ENCODE data around the gene TMA7B. TPM values are rescaled to one million over a fixed set of nuclear protein-coding genes. Genes with fewer than 3 reads are reported as not detected.

Gene TMA7B
- total and polyA plus RNA-seq, 2 donors, result 3.3 to 4.8 TPM

DNA sequence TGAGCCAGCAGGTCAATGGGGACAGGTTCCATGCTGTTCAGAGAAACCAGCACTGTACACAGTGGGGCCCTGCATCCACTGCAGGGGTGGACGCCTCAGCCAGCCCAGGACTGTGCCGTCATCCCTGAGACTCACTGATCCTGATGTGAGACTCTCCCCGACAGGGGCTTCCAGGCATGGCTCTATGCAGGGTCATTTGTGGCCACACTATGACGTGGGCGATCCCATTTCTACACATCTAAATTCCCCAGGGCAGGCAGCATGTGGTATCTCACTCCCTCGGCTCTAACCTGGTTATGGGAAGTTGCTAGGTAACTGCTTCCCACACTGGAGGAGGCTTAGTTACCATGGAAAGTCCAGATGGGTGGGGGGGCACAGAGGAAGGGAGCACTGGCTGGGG, 20.4 kb downstream of the TMA7B start:
- no peaks in the 10 kb centered on the region for H3K27me3 ChIP-seq (ENCODE audit: control insufficient read depth in 2 of 2, insufficient read depth in 1 of 2, low read length in 1 of 2)
- H3K36me3 ChIP-seq (ENCODE audit: control insufficient read depth in 2 of 2, insufficient read depth in 2 of 2, low read length in 1 of 2), result peaks cover 8 to 16% of the 10 kb centered on the region in 2 donors
- DNase-seq (ENCODE audit: low read depth in 6 of 9, low spot score in 9 of 9), result no peak
- WGBS, result 93% methylated on average over 6 of the region's 6 CpGs
- H3K4me1 ChIP-seq (ENCODE audit: control insufficient read depth in 2 of 2, insufficient read depth in 2 of 2, low read length in 2 of 2), result peaks cover 16 to 49% of the 10 kb centered on the region in 2 donors
- H3K4me3 ChIP-seq (ENCODE audit: low read length in 2 of 2), result no peak overlapping the region
- no peak overlapping the region for H3K27ac ChIP-seq (ENCODE audit: low read depth in 1 of 2, low read length in 1 of 2)
- H3K9me3 ChIP-seq (ENCODE audit: control insufficient read depth in 2 of 2, insufficient read depth in 1 of 2, low read length in 1 of 2), result peaks cover 0 to 5% of the 10 kb centered on the region in 2 donors

GRCh38 chr22:39983346-39983745, 23.1 kb downstream of the TMA7B start:
- peaks cover 0 to 5% of the 10 kb centered on the region in 2 donors for H3K9me3 ChIP-seq (ENCODE audit: control insufficient read depth in 2 of 2, insufficient read depth in 1 of 2, low read length in 1 of 2)
- H3K27me3 ChIP-seq (ENCODE audit: control insufficient read depth in 2 of 2, insufficient read depth in 1 of 2, low read length in 1 of 2), result no peaks in the 10 kb centered on the region
- no peak overlapping the region for H3K27ac ChIP-seq (ENCODE audit: low read depth in 1 of 2, low read length in 1 of 2)
- no peaks in the 10 kb centered on the region for H3K36me3 ChIP-seq (ENCODE audit: control insufficient read depth in 2 of 2, insufficient read depth in 2 of 2, low read length in 1 of 2)
- H3K4me3 ChIP-seq (ENCODE audit: low read length in 2 of 2), result no peak overlapping the region
- no peak for DNase-seq (ENCODE audit: low read depth in 6 of 9, low spot score in 9 of 9)
- H3K4me1 ChIP-seq (ENCODE audit: control insufficient read depth in 2 of 2, insufficient read depth in 2 of 2, low read length in 2 of 2), result peaks cover 20 to 55% of the 10 kb centered on the region in 2 donors
- 97% methylated on average over 4 of the region's 4 CpGs for WGBS

DNA sequence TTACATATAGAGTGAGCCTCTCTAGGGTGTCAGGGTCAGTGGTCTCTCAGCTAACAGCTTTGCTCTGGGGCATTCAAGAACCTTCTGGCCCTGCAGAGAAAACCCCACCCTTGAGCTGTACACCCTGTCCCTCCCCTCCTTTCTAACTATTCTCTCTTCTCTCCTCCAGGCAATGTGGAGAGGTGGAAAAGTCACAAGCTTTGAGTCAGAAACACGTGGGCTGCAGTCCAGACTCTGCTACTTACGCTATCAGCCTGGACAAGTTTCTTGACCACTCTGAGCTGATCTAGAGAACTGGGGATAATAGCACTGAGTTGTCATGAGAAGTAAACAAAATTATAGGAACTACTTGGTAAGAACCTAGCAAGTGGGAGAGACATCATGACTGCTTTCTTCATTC, 23.8 kb downstream of the TMA7B start:
- DNase-seq (ENCODE audit: low read depth in 6 of 9, low spot score in 9 of 9), result no peak
- peaks cover 20 to 52% of the 10 kb centered on the region in 2 donors for H3K4me1 ChIP-seq (ENCODE audit: control insufficient read depth in 2 of 2, insufficient read depth in 2 of 2, low read length in 2 of 2)
- no peak overlapping the region for H3K27ac ChIP-seq (ENCODE audit: low read depth in 1 of 2, low read length in 1 of 2)
- peaks cover 0 to 2% of the 10 kb centered on the region in 2 donors for H3K27me3 ChIP-seq (ENCODE audit: control insufficient read depth in 2 of 2, insufficient read depth in 1 of 2, low read length in 1 of 2)
- peaks cover 0 to 5% of the 10 kb centered on the region in 2 donors for H3K9me3 ChIP-seq (ENCODE audit: control insufficient read depth in 2 of 2, insufficient read depth in 1 of 2, low read length in 1 of 2)
- WGBS, result 93% methylated on average over 2 of the region's 2 CpGs
- no peak overlapping the region for H3K4me3 ChIP-seq (ENCODE audit: low read length in 2 of 2)
- H3K36me3 ChIP-seq (ENCODE audit: control insufficient read depth in 2 of 2, insufficient read depth in 2 of 2, low read length in 1 of 2), result no peaks in the 10 kb centered on the region

DNA sequence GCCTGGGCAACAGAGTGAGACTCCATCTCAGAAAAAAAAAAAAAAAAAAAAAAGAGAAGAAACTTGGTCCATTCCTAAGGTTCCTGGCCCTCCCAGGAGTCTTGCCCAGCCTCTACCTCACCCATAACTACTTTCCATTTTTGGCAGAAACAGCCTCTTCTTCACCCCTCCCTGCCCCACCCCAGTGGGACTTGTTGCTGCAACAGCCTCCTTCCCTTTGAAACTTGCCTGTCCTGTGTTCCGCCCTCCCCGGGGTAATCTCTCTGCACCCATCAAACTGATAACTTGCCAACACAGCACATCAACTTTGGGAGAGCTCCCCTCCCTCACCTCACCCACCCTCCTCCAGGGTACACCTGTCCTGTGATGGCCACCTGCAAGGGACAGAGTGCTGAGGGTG, 24.5 kb downstream of the TMA7B start:
- peaks cover 20 to 46% of the 10 kb centered on the region in 2 donors for H3K4me1 ChIP-seq (ENCODE audit: control insufficient read depth in 2 of 2, insufficient read depth in 2 of 2, low read length in 2 of 2)
- peaks cover 0 to 5% of the 10 kb centered on the region in 2 donors for H3K9me3 ChIP-seq (ENCODE audit: control insufficient read depth in 2 of 2, insufficient read depth in 1 of 2, low read length in 1 of 2)
- H3K36me3 ChIP-seq (ENCODE audit: control insufficient read depth in 2 of 2, insufficient read depth in 2 of 2, low read length in 1 of 2), result no peaks in the 10 kb centered on the region
- 90% methylated on average over 2 of the region's 2 CpGs for WGBS
- H3K27me3 ChIP-seq (ENCODE audit: control insufficient read depth in 2 of 2, insufficient read depth in 1 of 2, low read length in 1 of 2), result peaks cover 0 to 3% of the 10 kb centered on the region in 2 donors
- peak overlapping the region in 1 of 2 donors; percentile 93 for H3K27ac ChIP-seq (ENCODE audit: low read depth in 1 of 2, low read length in 1 of 2)
- DNase-seq (ENCODE audit: low read depth in 6 of 9, low spot score in 9 of 9), result no peak
- H3K4me3 ChIP-seq (ENCODE audit: low read length in 2 of 2), result no peak overlapping the region

GRCh38 chr22:39985383-39986035, 25.3 kb downstream of the TMA7B start:
- Histone ChIP-seq H3K9me3 (ENCODE audit: control insufficient read depth in 2 of 2, insufficient read depth in 1 of 2, low read length in 1 of 2) (peaks cover 0 to 5% of the 10 kb centered on the region in 2 donors), H3K36me3 (ENCODE audit: control insufficient read depth in 2 of 2, insufficient read depth in 2 of 2, low read length in 1 of 2) (no peaks in the 10 kb centered on the region), H3K27me3 (ENCODE audit: control insufficient read depth in 2 of 2, insufficient read depth in 1 of 2, low read length in 1 of 2) (peaks cover 0 to 3% of the 10 kb centered on the region in 2 donors), H3K4me1 (ENCODE audit: control insufficient read depth in 2 of 2, insufficient read depth in 2 of 2, low read length in 2 of 2) (peaks cover 17 to 41% of the 10 kb centered on the region in 2 donors), H3K27ac (ENCODE audit: low read depth in 1 of 2, low read length in 1 of 2) (peak overlapping the region; percentile 80 to 93), H3K4me3 (ENCODE audit: low read length in 2 of 2) (no peak overlapping the region)
- 70% methylated on average over 7 of the region's 7 CpGs for WGBS
- peak in 7 of 9 donors; percentile 18 to 82 (median 64) for DNase-seq (ENCODE audit: low read depth in 6 of 9, low spot score in 9 of 9)

DNA sequence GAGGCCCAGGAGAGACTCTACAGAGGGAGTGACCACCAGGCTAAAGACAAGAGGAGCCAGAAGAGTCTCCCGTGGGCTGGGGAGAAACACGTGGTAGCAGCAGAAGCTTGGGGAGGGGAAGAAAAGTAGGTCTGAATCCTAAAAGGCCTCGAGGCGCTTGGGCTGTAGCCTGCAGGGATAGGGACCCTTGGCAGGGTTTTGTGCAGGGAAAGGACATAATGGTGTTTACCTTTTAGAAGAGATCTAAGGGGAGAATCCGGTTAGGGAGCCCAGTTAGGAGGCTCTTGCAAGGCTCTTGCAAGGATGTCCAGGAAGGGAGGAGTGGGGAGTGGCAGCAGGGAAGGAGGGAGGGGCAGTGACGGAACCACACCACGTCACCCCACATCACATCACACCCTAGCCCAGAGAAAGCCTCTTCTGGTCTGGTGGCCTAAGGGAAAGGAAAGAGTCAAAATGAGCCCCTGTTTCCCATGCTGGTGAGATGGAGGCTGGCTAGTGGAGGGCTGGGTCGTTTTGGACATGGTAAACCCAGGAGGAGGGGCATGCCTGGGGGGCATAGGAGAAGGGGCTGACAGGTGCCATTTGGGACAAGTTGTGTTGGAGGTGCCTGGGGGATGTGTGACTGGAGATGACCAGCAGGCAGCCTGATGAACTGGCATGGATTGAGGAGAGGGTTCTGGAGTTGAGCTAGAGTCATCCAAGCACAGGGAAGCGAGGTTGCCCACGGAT, 28.4 kb downstream of the TMA7B start:
- H3K27me3 ChIP-seq (ENCODE audit: control insufficient read depth in 2 of 2, insufficient read depth in 1 of 2, low read length in 1 of 2), result peaks cover 0 to 9% of the 10 kb centered on the region in 2 donors
- H3K4me1 ChIP-seq (ENCODE audit: control insufficient read depth in 2 of 2, insufficient read depth in 2 of 2, low read length in 2 of 2), result peaks cover 17 to 34% of the 10 kb centered on the region in 2 donors
- H3K27ac ChIP-seq (ENCODE audit: low read depth in 1 of 2, low read length in 1 of 2), result no peak overlapping the region
- H3K9me3 ChIP-seq (ENCODE audit: control insufficient read depth in 2 of 2, insufficient read depth in 1 of 2, low read length in 1 of 2), result peaks cover 0 to 5% of the 10 kb centered on the region in 2 donors
- H3K36me3 ChIP-seq (ENCODE audit: control insufficient read depth in 2 of 2, insufficient read depth in 2 of 2, low read length in 1 of 2), result no peaks in the 10 kb centered on the region
- WGBS, result 90% methylated on average over 10 of the region's 10 CpGs
- no peak overlapping the region for H3K4me3 ChIP-seq (ENCODE audit: low read length in 2 of 2)
- DNase-seq (ENCODE audit: low read depth in 6 of 9, low spot score in 9 of 9), result no peak

GRCh38 chr22:39989633-39990032, 29.4 kb downstream of the TMA7B start:
- Histone ChIP-seq H3K27ac (ENCODE audit: low read depth in 1 of 2, low read length in 1 of 2) (no peak overlapping the region), H3K9me3 (ENCODE audit: control insufficient read depth in 2 of 2, insufficient read depth in 1 of 2, low read length in 1 of 2) (peaks cover 0 to 5% of the 10 kb centered on the region in 2 donors), H3K36me3 (ENCODE audit: control insufficient read depth in 2 of 2, insufficient read depth in 2 of 2, low read length in 1 of 2) (no peaks in the 10 kb centered on the region), H3K27me3 (ENCODE audit: control insufficient read depth in 2 of 2, insufficient read depth in 1 of 2, low read length in 1 of 2) (peaks cover 4 to 20% of the 10 kb centered on the region in 2 donors), H3K4me3 (ENCODE audit: low read length in 2 of 2) (no peak overlapping the region), H3K4me1 (ENCODE audit: control insufficient read depth in 2 of 2, insufficient read depth in 2 of 2, low read length in 2 of 2) (peaks cover 19 to 33% of the 10 kb centered on the region in 2 donors)
- no peak for DNase-seq (ENCODE audit: low read depth in 6 of 9, low spot score in 9 of 9)
- 87% methylated on average over 7 of the region's 7 CpGs for WGBS

DNA sequence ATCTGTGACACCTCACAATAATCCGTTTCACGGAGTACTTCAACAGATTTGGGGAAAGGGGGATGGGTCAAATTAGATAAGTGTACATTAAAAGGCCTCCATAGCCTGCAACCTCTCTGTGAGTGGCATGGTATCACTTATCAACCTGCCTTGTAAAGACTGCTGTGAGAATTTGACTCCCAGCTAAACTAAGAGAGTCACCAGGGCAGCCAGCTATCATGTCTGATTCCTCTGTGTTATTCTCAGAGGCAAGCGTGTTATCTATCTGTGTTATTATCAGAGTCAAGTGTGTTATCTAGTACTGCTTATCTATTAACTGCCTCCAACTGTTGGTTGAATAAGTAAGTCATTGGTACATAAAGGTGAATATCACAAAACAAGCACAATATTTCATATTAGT, 30.5 kb downstream of the TMA7B start:
- 98% methylated on average over 3 of the region's 3 CpGs for WGBS
- no peak for DNase-seq (ENCODE audit: low read depth in 6 of 9, low spot score in 9 of 9)
- H3K36me3 ChIP-seq (ENCODE audit: control insufficient read depth in 2 of 2, insufficient read depth in 2 of 2, low read length in 1 of 2), result no peaks in the 10 kb centered on the region
- peaks cover 16 to 30% of the 10 kb centered on the region in 2 donors for H3K4me1 ChIP-seq (ENCODE audit: control insufficient read depth in 2 of 2, insufficient read depth in 2 of 2, low read length in 2 of 2)
- no peak overlapping the region for H3K4me3 ChIP-seq (ENCODE audit: low read length in 2 of 2)
- no peaks in the 10 kb centered on the region for H3K9me3 ChIP-seq (ENCODE audit: control insufficient read depth in 2 of 2, insufficient read depth in 1 of 2, low read length in 1 of 2)
- no peak overlapping the region for H3K27ac ChIP-seq (ENCODE audit: low read depth in 1 of 2, low read length in 1 of 2)
- H3K27me3 ChIP-seq (ENCODE audit: control insufficient read depth in 2 of 2, insufficient read depth in 1 of 2, low read length in 1 of 2), result peaks cover 12 to 28% of the 10 kb centered on the region in 2 donors

DNA sequence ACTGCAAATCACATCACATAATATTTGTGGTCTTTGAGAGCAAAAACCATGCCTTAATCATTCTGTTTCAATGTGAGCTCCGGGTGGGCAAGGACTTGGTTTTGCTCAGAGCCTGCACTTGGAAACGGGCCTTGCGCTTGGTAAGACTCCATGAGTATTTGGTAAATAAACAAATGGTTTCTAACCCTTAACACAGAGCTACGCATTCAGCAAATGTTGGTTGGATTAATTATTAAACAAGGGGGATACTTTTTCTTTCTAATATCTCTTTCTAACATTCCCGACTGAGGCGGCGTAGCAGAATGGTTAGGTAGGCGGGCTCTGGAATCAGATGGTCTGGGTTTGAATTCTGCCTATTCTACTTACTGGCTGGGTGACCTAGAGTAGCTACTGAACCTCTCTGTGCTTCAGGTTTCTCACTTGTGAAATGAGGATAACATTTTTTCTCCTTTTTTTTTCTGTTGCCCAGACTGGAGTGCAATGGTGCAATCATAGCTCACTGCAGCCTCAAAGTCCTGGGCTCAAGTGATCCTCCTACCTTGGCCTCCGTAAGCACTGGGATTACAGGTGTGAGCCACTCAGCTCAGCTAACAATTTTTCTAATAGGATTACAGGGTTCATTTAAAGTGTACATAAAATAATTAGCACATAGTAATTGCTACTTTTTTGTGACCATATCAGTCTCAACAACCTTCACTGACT, 31.1 kb downstream of the TMA7B start:
- Histone ChIP-seq H3K4me1 (ENCODE audit: control insufficient read depth in 2 of 2, insufficient read depth in 2 of 2, low read length in 2 of 2) (peaks cover 12 to 26% of the 10 kb centered on the region in 2 donors), H3K36me3 (ENCODE audit: control insufficient read depth in 2 of 2, insufficient read depth in 2 of 2, low read length in 1 of 2) (no peaks in the 10 kb centered on the region), H3K4me3 (ENCODE audit: low read length in 2 of 2) (no peak overlapping the region), H3K27ac (ENCODE audit: low read depth in 1 of 2, low read length in 1 of 2) (no peak overlapping the region), H3K9me3 (ENCODE audit: control insufficient read depth in 2 of 2, insufficient read depth in 1 of 2, low read length in 1 of 2) (no peaks in the 10 kb centered on the region), H3K27me3 (ENCODE audit: control insufficient read depth in 2 of 2, insufficient read depth in 1 of 2, low read length in 1 of 2) (peaks cover 12 to 33% of the 10 kb centered on the region in 2 donors)
- no peak for DNase-seq (ENCODE audit: low read depth in 6 of 9, low spot score in 9 of 9)
- 97% methylated on average over 9 of the region's 9 CpGs for WGBS

Data from thymus (tissue), 11 donors.